ENCODE measurements around the gene ITGAV.

- no peak for TF ChIP-seq CTCF (IDR thresholded peaks at IDR 0.05)
- no peak for TF ChIP-seq POLR2AphosphoS5 (IDR thresholded peaks at IDR 0.05)
- TF ChIP-seq POLR2A (IDR thresholded peaks at IDR 0.05): no peak
Measured at GRCh38 chr2:186725783-186726182, 135.9 kb downstream of the ITGAV start.
